Gastroesophageal sphincter (tissue), 4 donors: ENCODE measurements around the gene GCK. TPM values are rescaled to one million over a fixed set of nuclear protein-coding genes. Genes with fewer than 3 reads are reported as not detected.

Source experiments
- ATAC-seq: fragments of 150-250 bp; one replicate; pipeline ENCODE4 v1.9.1; 2016; ENCODE audit warnings: mild to moderate bottlenecking, moderate library complexity
- H3K27ac ChIP-seq, 4 donors: fragments of 200-600 bp; sonication (generic) in 3 of 4; 1 replicate in 3 of 4; 2 replicates in 1 of 4; pipeline ENCODE4 v1.5.1; 2016 to 2019
- H3K27me3 ChIP-seq: fragments of 200-600 bp; sonication (generic); one replicate; pipeline ENCODE4 v1.5.1; 2019
- H3K36me3 ChIP-seq, 2 donors: fragments of 200-600 bp; sonication (generic); one replicate each; pipeline ENCODE4 v1.5.1; 2019; ENCODE audit warnings: control low read depth in 1 of 2
- H3K4me1 ChIP-seq, 3 donors: fragments of 200-600 bp; sonication (generic); 1 replicate in 2 of 3; 2 replicates in 1 of 3; pipeline ENCODE4 v1.5.1; 2016 to 2019; ENCODE audit warnings: control low read depth in 2 of 3
- H3K4me3 ChIP-seq, 2 donors: fragments of 200-600 bp; sonication (generic); one replicate each; pipeline ENCODE4 v1.5.1; 2019; ENCODE audit warnings: mild to moderate bottlenecking in 1 of 2, moderate library complexity in 1 of 2
- H3K9me3 ChIP-seq, 3 donors: fragments of 200-600 bp; sonication (generic); one replicate each; pipeline ENCODE4 v1.5.1; 2017 to 2019; ENCODE audit warnings: control low read depth in 2 of 3
- CTCF ChIP-seq, 4 experiments: fragments of 200-600 bp in 2 of 4; fragments of 450-650 bp in 2 of 4; sonication (generic) in 1 of 4; IDR thresholded peaks; one replicate each; pipeline ENCODE4 v1.5.1; 2017 to 2019; ENCODE audit warnings: antibody characterized with exemption in 4 of 4, mild to moderate bottlenecking in 2 of 4, moderate library complexity in 2 of 4
- EP300 ChIP-seq: sonication (generic); formaldehyde crosslinking; IDR thresholded peaks from one replicate; pipeline ENCODE4 v1.6.1; 2017; ENCODE audit warnings: antibody characterized with exemption, mild to moderate bottlenecking
- POLR2A ChIP-seq, 2 donors: fragments of 450-650 bp; IDR thresholded peaks; one replicate each; pipeline ENCODE4 v1.6.1; 2017; ENCODE audit warnings: antibody characterized with exemption in 2 of 2, mild to moderate bottlenecking in 2 of 2, moderate library complexity in 1 of 2
- POLR2AphosphoS5 ChIP-seq: sonication (generic); formaldehyde crosslinking; IDR thresholded peaks from one replicate; pipeline ENCODE4 v1.6.1; 2017; ENCODE audit warnings: antibody characterized with exemption
- WGBS, 2 donors: methylation state at CpG; one replicate each; pipeline ENCODE4 v1.1.5; 2018; ENCODE audit warnings: low coverage in 1 of 2; 5-methylcytosine and 5-hydroxymethylcytosine counted together
- total RNA-seq, 4 donors: library from RNA; depleted of rRNA; stranded (reverse); fragments of >200 nt; gene quantifications; one replicate each; pipeline ENCODE4 v1.1.0, GENCODE V29; 2016

The GCK gene
- total RNA-seq, 4 donors from 2014 or later, result 0.31 to 4.2 (median 0.54) TPM; not detected in 1

- Histone ChIP-seq H3K36me3 (peaks cover 0 to 45% of the 10 kb centered on the region in 2 donors), H3K27ac (no peak overlapping the region), H3K4me3 (no peak overlapping the region), H3K9me3 (peaks cover 0 to 14% (median 0%) of the 10 kb centered on the region in 3 donors), H3K27me3 (peaks cover 20% of the 10 kb centered on the region), H3K4me1 (no peaks in the 10 kb centered on the region)
- TF ChIP-seq CTCF (IDR thresholded peaks at IDR 0.05), result no peak
- no peak for TF ChIP-seq POLR2A (IDR thresholded peaks at IDR 0.05)
- no peak for TF ChIP-seq EP300
- no peak for TF ChIP-seq POLR2AphosphoS5
- ATAC-seq, result no peak
- WGBS, 2 donors, result 70% methylated on average over 4 of the region's 7 CpGs; no CpG with 5 or more reads in 1 of the 2 donors
Measured at GRCh38 chr7:44215531-44215930, 26.3 kb upstream of the GCK start.

GRCh38 chr7:44213877-44214388 lies 24.7 kb upstream of the GCK start:
- ATAC-seq, result no peak
- peaks cover 0 to 61% of the 10 kb centered on the region in 2 donors for H3K36me3 ChIP-seq
- peaks cover 9% of the 10 kb centered on the region for H3K27me3 ChIP-seq
- H3K27ac ChIP-seq, result no peak overlapping the region
- H3K4me3 ChIP-seq, result no peak overlapping the region
- no peaks in the 10 kb centered on the region for H3K4me1 ChIP-seq
- H3K9me3 ChIP-seq, result peaks cover 0 to 7% (median 0%) of the 10 kb centered on the region in 3 donors
- TF ChIP-seq EP300, result no peak
- TF ChIP-seq POLR2AphosphoS5, result no peak
- no peak for TF ChIP-seq CTCF (IDR thresholded peaks at IDR 0.05)
- no peak for TF ChIP-seq POLR2A (IDR thresholded peaks at IDR 0.05)
- 48 to 71% methylated on average over 2 to 6 of the region's 9 CpGs for WGBS, 2 donors

GRCh38 chr7:44213206-44213876 lies 24.1 kb upstream of the GCK start:
- Histone ChIP-seq H3K27ac (no peak overlapping the region), H3K4me1 (no peaks in the 10 kb centered on the region), H3K36me3 (peaks cover 0 to 67% of the 10 kb centered on the region in 2 donors), H3K4me3 (no peak overlapping the region), H3K27me3 (peaks cover 3% of the 10 kb centered on the region), H3K9me3 (peaks cover 0 to under 1% (median 0%) of the 10 kb centered on the region in 3 donors)
- WGBS, 2 donors, result no CpG with 5 or more reads among the region's 3 CpGs
- TF ChIP-seq EP300 (no peak), POLR2A (IDR thresholded peaks at IDR 0.05) (no peak), CTCF (IDR thresholded peaks at IDR 0.05) (no peak), POLR2AphosphoS5 (no peak)
- ATAC-seq, result no peak

- no peaks in the 10 kb centered on the region for H3K4me1 ChIP-seq
- TF ChIP-seq EP300 (no peak), POLR2A (IDR thresholded peaks at IDR 0.05) (no peak), POLR2AphosphoS5 (no peak), CTCF (IDR thresholded peaks at IDR 0.05) (no peak)
- H3K36me3 ChIP-seq, result peaks cover 0 to 73% of the 10 kb centered on the region in 2 donors
- no peaks in the 10 kb centered on the region for H3K27me3 ChIP-seq
- H3K9me3 ChIP-seq, result no peaks in the 10 kb centered on the region
- H3K27ac ChIP-seq, result no peak overlapping the region
- no peak for ATAC-seq
- H3K4me3 ChIP-seq, result no peak overlapping the region
- 48 to 79% methylated on average over 2 to 6 of the region's 7 CpGs for WGBS, 2 donors
Measured at GRCh38 chr7:44212581-44213184, 23.4 kb upstream of the GCK start.

GRCh38 chr7:44212018-44212417 lies 22.8 kb upstream of the GCK start:
- Histone ChIP-seq H3K4me1 (no peaks in the 10 kb centered on the region), H3K4me3 (no peak overlapping the region), H3K27me3 (no peaks in the 10 kb centered on the region), H3K27ac (no peak overlapping the region), H3K9me3 (no peaks in the 10 kb centered on the region), H3K36me3 (peaks cover 0 to 80% of the 10 kb centered on the region in 2 donors)
- no peak for ATAC-seq
- WGBS, 2 donors, result 76 to 82% methylated on average over 2 to 3 of the region's 6 CpGs
- TF ChIP-seq POLR2AphosphoS5 (no peak), CTCF (IDR thresholded peaks at IDR 0.05) (no peak), POLR2A (IDR thresholded peaks at IDR 0.05) (no peak), EP300 (no peak)
